Measurements from ENCODE around the gene AFF3. TPM values are rescaled to one million over a fixed set of nuclear protein-coding genes. Genes with fewer than 3 reads are reported as not detected.

AFF3 gene
- polyA plus RNA-seq, 1 donor (not counting 4 experiments of a cell fraction or from before 2014, with no cell fraction given): not detected

DNA sequence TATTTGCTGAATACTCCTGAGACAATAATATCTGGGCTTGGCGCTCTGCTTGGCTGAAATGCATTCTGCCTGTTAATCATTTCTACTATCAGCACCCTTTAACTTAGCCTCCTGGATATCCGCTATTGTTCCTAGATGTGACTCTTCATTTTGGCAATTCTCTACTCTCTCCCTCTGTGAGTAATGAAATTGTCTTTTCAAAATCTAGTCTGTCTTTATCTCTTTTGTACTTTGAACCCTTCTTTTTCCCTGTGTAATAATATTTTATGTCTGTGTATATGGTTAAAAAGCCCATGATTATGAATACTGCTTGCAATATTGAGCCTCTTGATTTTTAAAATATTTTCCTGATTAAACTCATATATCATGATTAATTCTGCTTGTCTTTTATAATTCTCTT lies 646.4 kb downstream of the AFF3 start:
- Histone ChIP-seq H3K4me2 (ENCODE audit: control insufficient read depth, extremely low read depth, insufficient read depth, low read depth, low read length) (no peak overlapping the region), H3K9ac (ENCODE audit: control insufficient read depth, extremely low read depth, insufficient read depth, low read length) (no peak overlapping the region), H3K9me3 (ENCODE audit: control insufficient read depth, low read depth, low read length) (no peaks in the 10 kb centered on the region), H3K79me2 (ENCODE audit: control insufficient read depth, insufficient read depth, low read length) (no peaks in the 10 kb centered on the region), H3K9me1 (ENCODE audit: control insufficient read depth, extremely low read depth, insufficient read depth, low read length) (no peaks in the 10 kb centered on the region), H3K27ac (ENCODE audit: control insufficient read depth, insufficient read depth, low read length) (no peak overlapping the region), H4K20me1 (ENCODE audit: control insufficient read depth, extremely low read depth, insufficient read depth, low read length) (no peaks in the 10 kb centered on the region), H3K4me3 (ENCODE audit: control insufficient read depth in 2 of 3, extremely low read depth in 1 of 3, insufficient read depth in 2 of 3, low read depth in 1 of 3, low read length in 3 of 3) (no peak overlapping the region), H3K36me3 (ENCODE audit: control insufficient read depth in 2 of 2, extremely low read depth in 1 of 2, insufficient read depth in 2 of 2, low read length in 2 of 2) (no peaks in the 10 kb centered on the region), H3K27me3 (ENCODE audit: control insufficient read depth, extremely low read depth, insufficient read depth, low read length) (no peaks in the 10 kb centered on the region), H2AFZ (ENCODE audit: control insufficient read depth, low read length) (no peak overlapping the region), H3K4me1 (ENCODE audit: control insufficient read depth, extremely low read depth, insufficient read depth, low read length) (peaks cover under 1% of the 10 kb centered on the region)
- DNase-seq (ENCODE audit: low read depth, low spot score) (no peak), FAIRE-seq (peak; percentile 9)
- dilution Hi-C loops (cut with MboI; ENCODE audit: extremely low pct_ligation_motif_present, low sequenced_read_pairs): no loop called here
- TF ChIP-seq, protein P1, sequence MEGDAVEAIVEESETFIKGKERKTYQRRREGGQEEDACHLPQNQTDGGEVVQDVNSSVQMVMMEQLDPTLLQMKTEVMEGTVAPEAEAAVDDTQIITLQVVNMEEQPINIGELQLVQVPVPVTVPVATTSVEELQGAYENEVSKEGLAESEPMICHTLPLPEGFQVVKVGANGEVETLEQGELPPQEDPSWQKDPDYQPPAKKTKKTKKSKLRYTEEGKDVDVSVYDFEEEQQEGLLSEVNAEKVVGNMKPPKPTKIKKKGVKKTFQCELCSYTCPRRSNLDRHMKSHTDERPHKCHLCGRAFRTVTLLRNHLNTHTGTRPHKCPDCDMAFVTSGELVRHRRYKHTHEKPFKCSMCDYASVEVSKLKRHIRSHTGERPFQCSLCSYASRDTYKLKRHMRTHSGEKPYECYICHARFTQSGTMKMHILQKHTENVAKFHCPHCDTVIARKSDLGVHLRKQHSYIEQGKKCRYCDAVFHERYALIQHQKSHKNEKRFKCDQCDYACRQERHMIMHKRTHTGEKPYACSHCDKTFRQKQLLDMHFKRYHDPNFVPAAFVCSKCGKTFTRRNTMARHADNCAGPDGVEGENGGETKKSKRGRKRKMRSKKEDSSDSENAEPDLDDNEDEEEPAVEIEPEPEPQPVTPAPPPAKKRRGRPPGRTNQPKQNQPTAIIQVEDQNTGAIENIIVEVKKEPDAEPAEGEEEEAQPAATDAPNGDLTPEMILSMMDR (optimal IDR thresholded peaks at IDR 0.05 in 1 of 3, IDR thresholded peaks at IDR 0.05 in 1 of 3, conservative IDR thresholded peaks at IDR 0.05 in 1 of 3; ENCODE audit: extremely low read depth in 1 of 3, insufficient read depth in 2 of 3, low read length in 3 of 3): no peak
- TF ChIP-seq EZH2 (IDR thresholded peaks at IDR 0.05; ENCODE audit: low read length): no peak

Other genes starting within 250 kb of the AFF3 start
- not detected in 3 replicates for gene LONRF2, start 179.9 kb upstream of the AFF3 start, polyA plus RNA-seq

All from keratinocyte (primary cell).